Left lung (tissue), 10 donors: ENCODE results near the gene IPO13. TPM values are rescaled to one million over a fixed set of nuclear protein-coding genes. Genes with fewer than 3 reads are reported as not detected.

Experiments
- ATAC-seq: fragments of 200-7000 bp; cut with Tn5 transposase; one replicate; pipeline ENCODE4 v1.9.1; 2020; ENCODE audit warnings: moderate library complexity
- DNase-seq, 4 donors: peaks; one replicate each; pipeline ENCODE4 v3.0.0-alpha.2; 2013 to 2020
- H3K27ac ChIP-seq, 2 donors: fragments of 200-600 bp; sonication (generic) in 1 of 2; one replicate each; pipeline versions ENCODE4 v1.5.0 to v1.8.0; 2020 to 2021
- H3K27me3 ChIP-seq, 2 donors: fragments of 200-600 bp; sonication (generic) in 1 of 2; one replicate each; pipeline versions ENCODE4 v1.5.0 to v1.8.0; 2020 to 2021
- H3K36me3 ChIP-seq, 2 donors: fragments of 200-600 bp; sonication (generic) in 1 of 2; one replicate each; pipeline versions ENCODE4 v1.5.0 to v1.8.0; 2020 to 2021
- H3K4me1 ChIP-seq, 2 donors: fragments of 200-600 bp; one replicate each; pipeline ENCODE4 v1.8.0; 2021
- H3K4me3 ChIP-seq, 2 donors: fragments of 200-600 bp; sonication (generic) in 1 of 2; one replicate each; pipeline versions ENCODE4 v1.5.0 to v1.8.0; 2020 to 2021; ENCODE audit warnings: mild to moderate bottlenecking in 1 of 2
- H3K9me3 ChIP-seq, 2 donors: fragments of 200-600 bp; sonication (generic) in 1 of 2; one replicate each; pipeline versions ENCODE4 v1.5.0 to v1.8.0; 2020 to 2021
- intact Hi-C, 2 donors: fragments of 100-400 bp; cut with DNase I; formaldehyde crosslinking; loops; one replicate each; pipeline versions ENCODE4 v1.11.2 to v1.14.2; 2022
- polyA plus RNA-seq, 6 donors: library from polyadenylated mRNA; unstranded; fragments of 120-200 nt; gene quantifications; one replicate each; pipeline ENCODE4 v1.2.1, GENCODE V29; 2013; ENCODE audit not compliant: insufficient read length in 6 of 6
- total RNA-seq, 2 donors: library from RNA; stranded (reverse); fragmentation: NEBNext Ultra II Directional; extraction: Animal tissue kit (Norgen Biotek cat#: 25700); gene quantifications; one replicate each; pipeline ENCODE4 v1.2.1, GENCODE V29; 2021
- TF ChIP-seq, protein P1 (sequence below), 2 donors: fragments of 200-600 bp; sonication (generic) in 1 of 2; IDR thresholded peaks; one replicate each; pipeline versions ENCODE4 v1.5.0 to v1.8.0; 2021; ENCODE audit warnings: antibody characterized with exemption in 2 of 2
- donor health status: DM: no; HTN: yes; CAD: no.
- donor health status: DM: no; HTN: no; CAD: no.

Gene IPO13
- total and polyA plus RNA-seq, 8 donors: 18.0 to 33.4 (median 22.0) TPM

GRCh38 chr1:43990271-43991199 lies 43.8 kb downstream of the IPO13 start:
- ATAC-seq (no peak), DNase-seq (peak in 1 of 4 donors; percentile 42)
- peaks cover 0 to 3% of the 10 kb centered on the region in 2 donors for H3K36me3 ChIP-seq
- TF ChIP-seq, protein P1, sequence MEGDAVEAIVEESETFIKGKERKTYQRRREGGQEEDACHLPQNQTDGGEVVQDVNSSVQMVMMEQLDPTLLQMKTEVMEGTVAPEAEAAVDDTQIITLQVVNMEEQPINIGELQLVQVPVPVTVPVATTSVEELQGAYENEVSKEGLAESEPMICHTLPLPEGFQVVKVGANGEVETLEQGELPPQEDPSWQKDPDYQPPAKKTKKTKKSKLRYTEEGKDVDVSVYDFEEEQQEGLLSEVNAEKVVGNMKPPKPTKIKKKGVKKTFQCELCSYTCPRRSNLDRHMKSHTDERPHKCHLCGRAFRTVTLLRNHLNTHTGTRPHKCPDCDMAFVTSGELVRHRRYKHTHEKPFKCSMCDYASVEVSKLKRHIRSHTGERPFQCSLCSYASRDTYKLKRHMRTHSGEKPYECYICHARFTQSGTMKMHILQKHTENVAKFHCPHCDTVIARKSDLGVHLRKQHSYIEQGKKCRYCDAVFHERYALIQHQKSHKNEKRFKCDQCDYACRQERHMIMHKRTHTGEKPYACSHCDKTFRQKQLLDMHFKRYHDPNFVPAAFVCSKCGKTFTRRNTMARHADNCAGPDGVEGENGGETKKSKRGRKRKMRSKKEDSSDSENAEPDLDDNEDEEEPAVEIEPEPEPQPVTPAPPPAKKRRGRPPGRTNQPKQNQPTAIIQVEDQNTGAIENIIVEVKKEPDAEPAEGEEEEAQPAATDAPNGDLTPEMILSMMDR (IDR thresholded peaks at IDR 0.05): no peak
- intact Hi-C loops: no loop called here
- H3K27me3 ChIP-seq: no peaks in the 10 kb centered on the region
- peaks cover 7 to 22% of the 10 kb centered on the region in 2 donors for H3K4me1 ChIP-seq
- H3K27ac ChIP-seq: peak overlapping the region in 1 of 2 donors; percentile 86
- H3K4me3 ChIP-seq: peak overlapping the region; percentile 68 to 82
- H3K9me3 ChIP-seq: no peaks in the 10 kb centered on the region

DNA sequence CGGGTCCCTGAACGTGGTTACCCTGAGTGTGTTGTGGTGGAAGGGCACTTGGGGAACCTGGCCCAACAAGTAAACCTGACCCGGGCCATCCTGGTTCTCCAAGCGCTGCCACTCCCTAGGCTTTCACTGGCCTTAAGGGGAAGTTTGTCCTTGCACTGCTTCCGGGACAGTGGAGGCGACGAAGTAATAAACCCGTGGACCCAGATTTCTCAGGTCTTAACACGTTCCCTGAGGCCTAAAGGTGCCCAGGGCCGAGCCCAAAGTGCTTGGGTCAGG lies 44.4 kb downstream of the IPO13 start:
- peaks cover 7 to 22% of the 10 kb centered on the region in 2 donors for H3K4me1 ChIP-seq
- TF ChIP-seq, protein P1 (IDR thresholded peaks at IDR 0.05): no peak
- DNase-seq (no peak), ATAC-seq (peak; percentile 34)
- no peaks in the 10 kb centered on the region for H3K27me3 ChIP-seq
- peak overlapping the region; percentile 71 to 86 for H3K27ac ChIP-seq
- no peaks in the 10 kb centered on the region for H3K36me3 ChIP-seq
- intact Hi-C loops: no loop called here
- H3K4me3 ChIP-seq: peak overlapping the region; percentile 68 to 82
- H3K9me3 ChIP-seq: no peaks in the 10 kb centered on the region

GRCh38 chr1:43991476-43992231 lies 44.9 kb downstream of the IPO13 start, which contains the start of gene CCDC24:
Gene CCDC24, plus strand, starts transcription at chr1:43991599. Its CDS starts 280 bp downstream, at chr1:43991879.
- Histone ChIP-seq H3K27ac (peak within 1 kb of the TSS; percentile 71 to 86), H3K4me3 (peak within 1 kb of the TSS; percentile 68 to 82), H3K4me1 (peaks cover 7 to 22% of the 10 kb centered on the region in 2 donors), H3K9me3 (no peaks in the 10 kb centered on the region), H3K27me3 (no peaks in the 10 kb centered on the region), H3K36me3 (no peaks in the 10 kb centered on the region)
- ATAC-seq (peak; percentile 89), DNase-seq (peak; percentile 57 to 97 (median 85))
- intact Hi-C loops: no loop called here
- TF ChIP-seq, protein P1 (IDR thresholded peaks at IDR 0.05): no peak

- Histone ChIP-seq H3K9me3 (no peaks in the 10 kb centered on the region), H3K4me3 (peak overlapping the region; percentile 68 to 82), H3K36me3 (no peaks in the 10 kb centered on the region), H3K27me3 (no peaks in the 10 kb centered on the region), H3K4me1 (peaks cover 7 to 22% of the 10 kb centered on the region in 2 donors), H3K27ac (peak overlapping the region; percentile 28 to 71)
- TF ChIP-seq, protein P1 (IDR thresholded peaks at IDR 0.05): no peak
- DNase-seq: peak in 1 of 4 donors; percentile 50
- intact Hi-C loops: no loop called here
- no peak for ATAC-seq
Measured at GRCh38 chr1:43992232-43992995, 45.7 kb downstream of the IPO13 start.
